Rectal smooth muscle tissue (tissue), 1 donor: ENCODE data around the gene SEMA3D.
"Not testable (repeated sequence)": the region's sequence is repeated elsewhere in the genome, so short reads cannot be mapped to it uniquely, and the experiment has no call there.

Experiments
- H3K27ac ChIP-seq: one replicate; pipeline ENCODE4 v1.7.0; 2013; ENCODE audit warnings: low read depth, low read length, inconsistent platforms
- H3K27me3 ChIP-seq: one replicate; pipeline ENCODE4 v1.7.0; 2013; ENCODE audit warnings: low read length; ENCODE audit not compliant: control insufficient read depth, insufficient read depth
- H3K36me3 ChIP-seq: one replicate; pipeline ENCODE4 v1.7.0; 2013; ENCODE audit warnings: low read length; ENCODE audit not compliant: control insufficient read depth, insufficient read depth
- H3K4me1 ChIP-seq: one replicate; pipeline ENCODE4 v1.7.0; 2013; ENCODE audit warnings: low read length; ENCODE audit not compliant: control insufficient read depth, insufficient read depth
- H3K4me3 ChIP-seq: one replicate; pipeline ENCODE4 v1.7.0; 2013; ENCODE audit warnings: low read length
- H3K9ac ChIP-seq: one replicate; pipeline ENCODE4 v1.7.0; 2013; ENCODE audit warnings: low read length

SEMA3D gene

DNA sequence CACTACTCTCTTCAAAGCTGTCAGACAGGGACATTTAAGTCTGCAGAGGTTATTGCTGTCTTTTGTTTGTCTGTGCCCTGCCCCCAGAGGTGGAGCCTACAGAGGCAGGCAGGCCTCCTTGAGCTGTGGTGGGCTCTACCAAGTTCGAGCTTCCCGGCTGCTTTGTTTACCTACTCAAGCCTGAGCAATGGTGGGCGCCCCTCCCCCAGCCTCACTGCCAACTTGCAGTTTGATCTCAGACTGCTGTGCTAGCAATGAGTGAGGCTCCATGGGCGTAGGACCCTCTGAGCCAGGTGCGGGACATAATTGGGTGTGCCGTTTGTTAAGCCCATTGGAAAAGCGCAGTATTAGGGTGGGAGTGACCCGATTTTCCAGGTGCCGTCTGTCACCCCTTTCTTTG, 193.9 kb downstream of the SEMA3D start:
- not testable (repeated sequence) for H3K36me3 ChIP-seq, H3K27me3 ChIP-seq, H3K27ac ChIP-seq, H3K4me3 ChIP-seq, H3K4me1 ChIP-seq, H3K9ac ChIP-seq

DNA sequence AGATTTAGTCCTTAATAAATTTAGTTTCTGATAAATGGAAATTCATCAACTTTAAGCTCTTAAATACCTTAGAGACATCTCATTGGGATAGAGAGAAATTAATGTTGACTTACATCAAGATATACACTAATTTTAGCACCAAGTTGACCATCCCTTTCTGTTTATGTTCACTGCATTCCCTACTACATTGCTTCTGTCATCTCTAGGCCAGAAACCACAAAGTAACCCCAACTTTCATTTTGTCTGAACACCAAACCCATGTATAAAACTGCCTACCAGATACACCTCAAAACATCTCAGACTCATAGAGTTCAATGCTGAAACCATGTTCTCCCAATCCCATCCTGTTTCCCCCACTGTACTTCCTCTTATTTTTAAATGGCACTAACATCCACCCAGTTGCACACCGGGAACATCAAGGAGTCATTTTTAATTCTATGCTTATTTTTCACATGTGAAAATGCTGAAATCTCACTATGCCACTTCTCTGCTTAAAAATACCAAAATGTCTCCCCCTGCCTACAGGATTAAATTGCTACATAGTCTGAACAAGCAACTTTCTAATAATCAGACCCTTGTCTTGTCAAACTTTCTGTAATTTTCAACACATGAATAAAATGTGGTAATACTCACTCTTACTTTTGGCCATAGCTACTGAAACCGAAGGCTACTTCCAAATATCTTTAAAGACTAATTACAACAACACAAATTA, 201.6 kb downstream of the SEMA3D start:
- Histone ChIP-seq H3K9ac (no peak overlapping the region), H3K4me1 (peaks cover 5% of the 10 kb centered on the region), H3K4me3 (no peak overlapping the region), H3K27me3 (no peaks in the 10 kb centered on the region), H3K36me3 (no peaks in the 10 kb centered on the region), H3K27ac (no peak overlapping the region)

DNA sequence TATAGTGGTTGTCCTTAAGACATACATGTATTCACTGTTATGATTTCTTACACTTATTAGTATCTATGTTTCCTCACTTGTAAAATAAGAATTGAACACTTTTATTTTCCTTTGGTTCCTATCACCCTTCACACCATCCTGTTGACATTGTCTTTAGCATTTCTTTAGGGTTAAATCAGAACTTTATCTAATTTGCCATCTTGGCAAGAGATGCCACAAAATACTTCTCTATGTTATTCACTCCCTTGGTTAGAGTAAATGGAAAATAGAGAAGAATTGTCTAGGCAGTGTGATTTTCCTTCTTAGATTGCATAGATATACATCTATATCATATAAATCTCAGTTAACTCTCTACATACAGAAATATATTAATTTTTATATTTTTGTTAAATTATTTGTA, 204.7 kb downstream of the SEMA3D start:
- H3K36me3 ChIP-seq, result no peaks in the 10 kb centered on the region
- peaks cover 5% of the 10 kb centered on the region for H3K4me1 ChIP-seq
- no peak overlapping the region for H3K9ac ChIP-seq
- no peak overlapping the region for H3K27ac ChIP-seq
- no peak overlapping the region for H3K4me3 ChIP-seq
- H3K27me3 ChIP-seq, result no peaks in the 10 kb centered on the region

DNA sequence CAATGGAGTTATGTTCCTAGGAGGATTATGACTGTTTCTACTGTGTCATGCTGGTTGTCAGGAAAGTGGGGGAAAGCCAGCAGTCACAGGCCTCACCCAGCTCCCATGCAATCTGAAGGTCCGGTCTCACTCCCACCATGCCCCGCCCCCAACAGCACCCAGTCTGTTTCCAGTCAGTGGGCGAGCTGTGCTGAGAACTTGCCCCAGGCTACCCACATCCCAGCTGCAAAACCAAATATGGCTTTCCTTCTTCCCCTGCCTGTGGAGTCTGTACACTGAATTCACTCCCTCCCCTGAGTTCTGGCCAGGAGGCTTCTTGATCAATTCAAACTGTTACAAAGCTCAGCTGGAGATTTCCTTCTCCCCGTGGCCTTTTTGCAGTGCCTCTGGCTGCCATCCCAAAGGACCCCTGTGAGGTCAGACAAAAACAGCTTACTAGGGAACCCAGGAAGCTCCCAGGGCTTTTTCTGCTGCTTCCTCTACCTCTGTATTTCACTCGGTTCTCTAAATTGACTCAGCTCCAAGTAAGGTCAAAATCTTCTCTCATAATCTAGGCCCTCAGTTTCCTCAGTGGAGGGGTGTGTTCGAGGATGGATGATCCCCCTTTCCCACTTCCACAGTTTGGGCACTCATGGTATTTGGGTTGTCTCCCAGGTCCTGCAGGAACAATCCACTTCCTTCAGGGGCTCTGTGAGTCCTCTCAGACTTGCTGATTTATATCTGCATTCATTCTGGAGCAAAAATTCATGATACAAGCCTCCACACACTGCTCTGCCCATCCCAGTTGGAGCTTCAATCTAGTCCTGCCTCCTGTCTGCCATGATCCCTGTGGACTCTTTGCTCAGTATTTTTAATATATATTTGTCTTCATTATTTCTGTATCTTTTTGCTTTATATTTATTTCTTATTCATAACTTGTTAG, 205.5 kb downstream of the SEMA3D start:
- H3K27me3 ChIP-seq, result no peaks in the 10 kb centered on the region
- peaks cover 2% of the 10 kb centered on the region for H3K4me1 ChIP-seq
- H3K9ac ChIP-seq, result no peak overlapping the region
- H3K27ac ChIP-seq, result no peak overlapping the region
- H3K36me3 ChIP-seq, result no peaks in the 10 kb centered on the region
- H3K4me3 ChIP-seq, result no peak overlapping the region

DNA sequence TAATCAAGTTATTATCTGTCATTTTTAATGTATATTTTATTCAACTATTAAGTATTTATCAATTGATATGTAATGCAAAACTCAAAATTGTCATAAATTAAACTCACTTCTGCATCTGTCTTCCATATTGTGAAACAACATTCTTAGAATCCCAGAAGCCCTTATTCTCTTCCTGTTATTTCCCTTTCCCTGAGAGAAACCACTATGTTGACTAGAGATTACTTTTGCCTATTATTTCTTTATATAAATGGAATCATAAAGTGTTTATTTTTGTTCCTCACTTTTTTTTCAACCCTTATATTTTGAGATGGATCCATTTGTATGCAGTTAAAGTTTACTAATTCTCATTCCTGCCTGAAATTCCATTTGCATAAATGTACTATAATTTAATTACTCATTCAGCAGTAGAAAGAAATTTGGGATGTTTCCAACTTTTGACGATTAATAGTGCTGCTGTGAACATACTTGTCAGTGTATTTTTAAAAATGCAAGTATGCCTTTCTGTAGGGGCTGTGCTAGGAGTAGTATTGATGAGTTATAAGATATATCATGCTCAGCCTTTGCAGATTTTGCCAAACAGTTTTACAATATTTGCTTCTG, 211.2 kb downstream of the SEMA3D start:
- H3K36me3 ChIP-seq, result no peaks in the 10 kb centered on the region
- no peak overlapping the region for H3K27ac ChIP-seq
- no peaks in the 10 kb centered on the region for H3K27me3 ChIP-seq
- H3K4me3 ChIP-seq, result no peak overlapping the region
- no peak overlapping the region for H3K9ac ChIP-seq
- no peaks in the 10 kb centered on the region for H3K4me1 ChIP-seq

DNA sequence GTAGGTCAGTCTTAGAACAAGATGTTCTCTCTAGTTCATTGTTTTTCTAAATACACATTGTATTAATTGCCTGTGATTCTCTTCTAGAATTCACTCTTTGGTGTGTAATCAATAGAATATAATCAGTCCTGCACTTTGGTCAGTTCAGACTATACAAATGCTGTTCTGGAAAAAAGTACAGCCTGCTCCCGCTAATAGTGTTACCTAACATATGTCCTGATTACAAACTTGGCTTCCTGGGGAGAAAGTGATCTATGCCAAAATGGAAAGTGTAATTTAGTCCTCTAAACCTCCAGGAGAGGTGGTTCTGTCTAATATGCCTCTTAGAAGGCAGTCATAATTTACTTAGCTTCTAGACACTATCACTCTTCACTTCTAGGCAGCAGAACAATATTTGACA, 215.5 kb downstream of the SEMA3D start:
- H3K36me3 ChIP-seq, result no peaks in the 10 kb centered on the region
- H3K4me1 ChIP-seq, result no peaks in the 10 kb centered on the region
- H3K4me3 ChIP-seq, result no peak overlapping the region
- H3K9ac ChIP-seq, result no peak overlapping the region
- no peak overlapping the region for H3K27ac ChIP-seq
- no peaks in the 10 kb centered on the region for H3K27me3 ChIP-seq

DNA sequence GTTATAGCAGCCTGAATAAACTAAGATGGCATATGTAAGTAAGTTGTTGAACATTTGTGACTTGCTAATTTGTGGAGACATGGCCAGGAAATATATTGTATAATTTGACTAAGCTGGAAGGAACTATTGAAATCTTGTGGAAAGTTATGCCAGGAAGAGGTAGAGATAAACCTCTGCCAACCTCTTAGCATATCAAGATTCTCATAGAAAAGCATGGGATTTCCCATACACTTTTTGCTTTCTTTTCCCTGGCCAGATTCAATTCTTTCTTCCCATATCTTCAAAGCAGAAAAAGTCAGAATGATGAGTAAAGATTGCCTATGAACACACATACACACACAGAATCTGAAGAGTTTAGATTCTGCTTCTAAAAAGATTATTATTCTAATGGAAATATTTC, 216.2 kb downstream of the SEMA3D start:
- Histone ChIP-seq H3K9ac (no peak overlapping the region), H3K36me3 (no peaks in the 10 kb centered on the region), H3K4me1 (no peaks in the 10 kb centered on the region), H3K27ac (no peak overlapping the region), H3K27me3 (no peaks in the 10 kb centered on the region), H3K4me3 (no peak overlapping the region)

DNA sequence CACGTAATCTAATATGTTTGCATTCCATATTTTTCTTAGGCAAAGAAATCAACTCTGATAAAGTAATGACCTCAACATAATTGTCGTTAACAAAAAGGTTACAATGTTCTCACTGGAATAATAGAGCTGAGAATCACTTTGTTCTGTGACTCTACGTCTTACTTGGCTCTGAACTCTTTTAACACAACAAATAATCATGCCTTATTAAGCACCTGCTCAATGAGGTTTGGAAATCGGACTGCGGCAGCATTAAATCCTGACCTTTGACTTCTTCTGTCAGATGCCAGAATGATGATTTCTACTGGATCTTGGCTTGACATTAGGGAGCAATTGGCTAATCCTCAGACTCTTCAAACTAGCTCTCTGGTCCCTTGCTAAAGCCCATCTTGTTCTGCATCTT, 233.6 kb downstream of the SEMA3D start:
- Histone ChIP-seq H3K36me3 (no peaks in the 10 kb centered on the region), H3K4me1 (no peaks in the 10 kb centered on the region), H3K27me3 (no peaks in the 10 kb centered on the region), H3K27ac (no peak overlapping the region), H3K9ac (no peak overlapping the region), H3K4me3 (no peak overlapping the region)

DNA sequence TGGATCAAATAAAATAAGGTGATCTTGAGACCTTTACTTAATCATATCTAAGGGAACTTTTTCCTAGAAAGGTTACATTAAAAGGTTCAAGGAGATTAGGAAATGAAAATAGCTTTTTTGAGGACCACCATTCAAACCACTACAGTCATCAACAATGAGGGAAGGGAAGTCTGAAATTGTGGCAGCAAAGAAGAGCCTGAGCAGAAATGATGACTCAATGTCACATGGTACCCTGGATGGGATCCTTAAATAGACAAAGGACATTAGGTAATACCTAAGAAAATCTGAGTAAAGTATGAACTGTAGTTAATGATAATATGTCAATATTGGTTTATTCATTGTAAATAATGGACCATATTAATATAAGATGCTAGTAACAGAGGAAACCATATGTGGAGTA, 236.0 kb downstream of the SEMA3D start:
- H3K27ac ChIP-seq, result no peak overlapping the region
- H3K4me1 ChIP-seq, result no peaks in the 10 kb centered on the region
- H3K27me3 ChIP-seq, result no peaks in the 10 kb centered on the region
- no peak overlapping the region for H3K4me3 ChIP-seq
- no peak overlapping the region for H3K9ac ChIP-seq
- H3K36me3 ChIP-seq, result no peaks in the 10 kb centered on the region

DNA sequence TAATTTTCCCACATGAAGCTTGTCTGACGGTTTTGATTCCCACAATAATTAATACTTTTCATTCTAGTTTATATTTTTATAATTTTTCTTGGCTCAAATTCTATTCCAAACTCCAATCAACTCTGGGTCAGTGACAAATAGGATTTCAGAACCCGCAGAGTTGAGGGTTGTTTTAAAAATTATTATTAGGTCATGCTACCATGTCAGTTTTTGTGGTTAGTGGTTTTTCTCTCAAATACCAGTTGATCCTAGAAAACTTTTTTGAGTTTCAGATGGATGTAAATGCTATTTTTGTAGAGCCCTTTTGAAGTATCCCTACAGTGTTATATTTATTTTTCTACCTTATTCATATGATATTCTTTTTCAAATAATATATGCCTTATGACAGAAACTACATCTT, 237.4 kb downstream of the SEMA3D start:
- no peaks in the 10 kb centered on the region for H3K27me3 ChIP-seq
- H3K27ac ChIP-seq, result no peak overlapping the region
- no peaks in the 10 kb centered on the region for H3K36me3 ChIP-seq
- H3K4me1 ChIP-seq, result no peaks in the 10 kb centered on the region
- H3K9ac ChIP-seq, result no peak overlapping the region
- no peak overlapping the region for H3K4me3 ChIP-seq

DNA sequence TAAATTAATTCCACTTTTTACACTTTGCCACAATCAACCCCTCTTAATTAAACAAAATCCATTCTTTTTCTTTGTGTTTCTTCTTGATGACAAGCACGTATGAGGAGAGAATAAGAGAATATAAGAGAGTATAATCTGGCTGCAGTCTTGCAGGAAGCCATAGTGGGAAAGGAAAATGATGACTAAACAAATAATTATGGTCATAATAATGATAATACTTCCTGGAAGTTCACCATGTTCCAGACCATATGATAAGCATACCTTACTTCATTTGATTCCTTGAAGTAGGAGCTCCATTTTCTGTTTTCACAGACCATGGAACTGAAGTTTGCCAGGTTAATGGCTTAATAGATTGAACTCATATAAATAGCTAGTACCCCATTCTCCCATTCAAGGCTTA, 237.8 kb downstream of the SEMA3D start:
- no peak overlapping the region for H3K9ac ChIP-seq
- no peak overlapping the region for H3K4me3 ChIP-seq
- H3K27ac ChIP-seq, result no peak overlapping the region
- H3K27me3 ChIP-seq, result no peaks in the 10 kb centered on the region
- H3K36me3 ChIP-seq, result no peaks in the 10 kb centered on the region
- H3K4me1 ChIP-seq, result no peaks in the 10 kb centered on the region

DNA sequence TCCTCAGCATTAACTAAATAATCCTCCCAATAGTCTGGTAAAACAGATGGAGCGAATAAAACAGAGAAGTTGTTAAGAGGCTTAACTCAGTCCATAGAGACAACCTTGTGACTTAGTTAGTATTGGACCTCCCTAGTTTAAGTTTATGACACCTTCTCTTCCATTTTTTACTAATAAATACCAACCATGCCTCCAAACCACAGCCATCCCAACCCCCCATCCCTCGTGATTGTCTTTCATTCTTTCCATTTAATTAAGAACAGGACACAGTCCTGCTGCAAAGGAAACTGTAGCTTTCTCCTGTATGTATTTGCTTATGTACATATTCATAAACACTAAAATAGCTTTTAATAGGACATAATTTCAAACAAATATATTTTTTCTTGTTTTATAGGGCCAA, 238.2 kb downstream of the SEMA3D start:
- Histone ChIP-seq H3K36me3 (no peaks in the 10 kb centered on the region), H3K27ac (no peak overlapping the region), H3K9ac (no peak overlapping the region), H3K4me3 (no peak overlapping the region), H3K27me3 (no peaks in the 10 kb centered on the region), H3K4me1 (no peaks in the 10 kb centered on the region)
